Eye (tissue), 1 donor: ENCODE data around the gene MYLK.
A peak's percentile ranks its signal among the peaks of the same experiment; 100 is the strongest.

Experiments used
- DNase-seq: peaks from one replicate; pipeline ENCODE4 v3.0.0-alpha.2; 2015

MYLK gene

DNA sequence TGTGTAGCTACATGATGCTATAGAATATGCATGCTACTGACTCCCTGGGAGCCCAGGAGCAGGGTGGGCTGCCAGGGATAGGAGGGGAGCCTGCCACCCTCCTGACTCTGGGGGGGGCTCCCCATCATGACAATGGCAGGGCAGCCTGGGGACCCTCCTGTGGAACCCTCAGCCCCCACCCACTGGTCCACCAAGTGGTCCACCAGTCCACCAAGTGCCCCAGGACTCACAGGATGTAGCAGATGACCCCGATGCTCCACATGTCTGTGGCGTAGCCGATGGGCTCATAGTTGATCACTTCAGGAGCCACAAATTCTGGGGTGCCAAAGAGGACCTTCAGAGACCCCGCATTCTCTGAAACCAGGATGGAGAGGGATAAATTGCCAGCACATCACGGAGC, 246.3 kb downstream of the MYLK start:
- no peak for DNase-seq

- no peak for DNase-seq
Observed at GRCh38 chr3:123637131-123637530, 247.0 kb downstream of the MYLK start.

DNA sequence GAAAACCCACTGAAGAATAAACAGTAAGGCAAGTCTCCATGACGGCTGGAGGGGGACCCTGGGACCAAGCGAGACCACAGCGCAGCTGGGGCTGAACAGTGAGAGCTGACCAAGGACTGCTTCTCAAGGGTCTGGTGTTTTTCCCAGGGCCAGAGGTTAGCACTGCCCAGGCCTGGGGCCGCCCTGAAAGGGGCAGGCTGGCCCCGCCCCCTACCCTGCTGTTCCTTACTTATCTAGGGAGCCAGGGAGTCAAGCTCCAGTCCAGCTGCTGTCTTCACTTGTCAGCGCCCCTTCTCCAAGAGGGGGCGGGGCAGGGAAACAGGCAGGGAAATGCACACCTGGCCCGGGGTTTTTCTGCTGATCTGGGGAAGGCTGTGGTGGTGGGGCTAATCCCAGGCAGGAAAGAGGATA, 247.7 kb downstream of the MYLK start:
- peak; percentile 59 for DNase-seq

- no peak for DNase-seq
Observed at GRCh38 chr3:123635717-123636116, 248.4 kb downstream of the MYLK start.

DNA sequence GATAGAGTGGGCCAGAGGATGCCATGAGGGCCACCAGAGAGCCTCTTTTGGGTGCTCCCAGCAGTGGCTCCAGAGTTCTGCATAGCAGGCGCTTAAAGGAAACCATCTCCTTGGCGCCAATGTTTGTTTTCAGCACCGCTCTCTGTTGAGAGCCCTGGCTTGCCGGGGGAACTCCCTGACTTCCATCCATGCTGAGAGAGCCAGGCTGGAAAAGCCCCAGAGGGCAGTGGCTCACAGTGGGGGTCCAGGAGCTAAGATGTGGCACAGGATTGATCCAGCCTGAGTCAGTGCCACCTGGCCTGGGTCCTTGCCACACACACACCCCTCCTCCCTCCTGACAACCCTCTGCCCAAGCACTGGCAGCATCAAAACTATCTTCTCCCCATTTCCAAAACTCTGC, 248.9 kb downstream of the MYLK start:
- DNase-seq, result no peak

GRCh38 chr3:123634149-123635051, 249.7 kb downstream of the MYLK start:
- DNase-seq, result no peak

DNA sequence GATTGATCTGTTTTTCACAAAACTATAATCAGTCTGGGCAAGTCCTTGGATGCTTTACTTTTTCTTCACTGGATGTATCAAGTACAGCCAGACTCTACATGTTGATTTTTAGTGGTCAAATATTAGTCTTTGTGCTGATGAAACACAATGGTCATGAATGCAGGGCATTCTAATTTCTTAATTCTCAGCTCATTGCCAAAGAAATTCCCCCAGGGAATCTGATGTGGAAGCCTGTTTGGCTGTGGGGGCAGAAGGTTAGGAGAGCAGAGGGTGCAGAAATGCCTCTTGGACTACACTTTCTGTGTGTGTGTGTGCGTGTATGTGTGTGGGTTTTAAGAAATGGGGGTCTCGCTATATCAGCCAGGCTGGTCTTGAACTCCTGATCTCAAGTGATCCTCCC, 250.6 kb downstream of the MYLK start:
- no peak for DNase-seq

DNA sequence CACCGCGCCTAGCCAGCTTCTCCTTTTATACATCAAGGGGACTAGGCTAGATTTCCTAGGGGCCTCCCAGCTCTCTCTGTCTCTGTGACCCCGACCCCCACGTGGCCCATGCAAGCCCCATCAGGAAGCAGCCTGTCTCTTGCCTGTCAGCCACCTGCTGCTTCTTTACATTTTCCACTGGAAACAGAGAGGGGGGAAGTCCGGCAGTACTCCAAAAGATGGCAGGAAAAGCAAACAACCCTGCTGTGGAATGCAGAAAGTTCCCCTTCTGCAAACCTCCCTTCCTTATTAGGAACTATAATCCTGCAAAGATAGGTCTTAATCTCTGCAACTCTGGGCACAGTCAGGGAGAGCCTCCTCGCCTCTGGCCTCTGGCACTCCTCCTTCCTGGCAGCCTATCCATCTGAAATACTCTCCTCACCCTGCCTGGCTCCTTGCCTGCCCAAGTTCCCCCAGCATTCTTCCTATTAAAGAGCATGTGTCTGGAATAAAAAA, 251.9 kb downstream of the MYLK start:
- DNase-seq, result peak; percentile 32

GRCh38 chr3:123629747-123630047, 254.4 kb downstream of the MYLK start:
- no peak for DNase-seq

DNA sequence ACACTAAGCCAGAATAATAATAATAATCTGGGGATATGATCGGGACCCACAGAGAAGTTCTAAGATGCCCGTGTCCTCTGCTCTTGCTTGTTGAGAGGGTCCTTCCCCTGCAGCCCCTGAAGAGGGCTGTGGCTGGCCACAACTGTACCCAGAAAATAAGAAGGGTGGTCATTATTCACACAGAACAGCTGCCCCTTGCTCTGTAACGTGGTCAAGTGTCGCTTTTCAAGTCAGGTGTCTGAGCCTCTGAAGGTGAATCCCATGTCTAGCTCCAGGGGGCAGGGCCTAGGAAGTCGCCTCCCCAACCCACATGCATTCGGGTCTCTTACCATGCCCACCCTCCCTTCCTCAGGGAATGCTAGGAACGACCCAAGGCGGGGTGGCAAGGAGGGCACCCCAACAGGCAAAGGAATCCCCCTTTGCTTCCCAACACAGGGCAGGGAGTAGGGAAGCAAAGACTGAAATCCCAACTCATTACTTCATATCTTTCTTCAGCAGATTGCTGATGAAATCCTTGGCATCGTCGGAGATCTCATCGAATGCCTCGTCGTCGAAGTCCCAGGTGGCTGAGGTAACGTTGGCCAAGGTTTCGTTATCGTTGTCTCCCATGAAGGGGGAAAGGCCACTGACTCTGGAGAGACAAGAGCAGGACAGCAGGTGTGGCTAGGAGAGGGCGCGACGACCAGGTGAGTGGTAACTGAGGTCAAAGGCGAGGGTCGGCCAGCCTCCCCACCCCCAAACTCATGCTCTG, 255.0 kb downstream of the MYLK start:
- no peak for DNase-seq

- DNase-seq, result no peak
Observed at GRCh38 chr3:123627673-123628670, 256.2 kb downstream of the MYLK start.

GRCh38 chr3:123626881-123627280, 257.3 kb downstream of the MYLK start:
- no peak for DNase-seq

GRCh38 chr3:123624302-123624701, 259.8 kb downstream of the MYLK start:
- DNase-seq, result no peak

DNA sequence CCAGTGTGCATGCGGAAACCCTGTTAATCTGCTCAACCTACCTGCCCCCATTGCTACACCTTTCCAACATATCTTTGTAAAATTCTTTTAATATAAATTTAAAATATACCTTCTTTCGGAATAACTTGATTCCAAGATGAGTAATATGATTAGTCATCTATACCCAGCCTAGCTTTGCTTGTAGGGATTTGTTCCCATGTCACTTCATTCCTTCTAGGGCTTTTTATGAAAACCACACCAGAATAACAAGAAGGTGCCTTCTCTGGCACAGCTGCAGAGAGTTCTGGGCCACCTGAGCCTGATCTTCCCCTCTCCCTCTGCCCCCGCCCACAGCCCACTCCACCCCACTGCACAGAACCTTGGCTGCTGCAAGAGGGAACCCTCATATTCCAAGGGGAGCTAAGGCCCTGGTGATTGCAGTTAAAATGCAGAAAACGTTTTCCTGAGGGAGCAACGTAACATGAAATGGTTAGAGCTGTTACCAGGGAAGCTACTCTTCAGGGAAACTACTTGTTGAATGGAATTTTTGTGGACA, 260.7 kb downstream of the MYLK start:
- no peak for DNase-seq

DNA sequence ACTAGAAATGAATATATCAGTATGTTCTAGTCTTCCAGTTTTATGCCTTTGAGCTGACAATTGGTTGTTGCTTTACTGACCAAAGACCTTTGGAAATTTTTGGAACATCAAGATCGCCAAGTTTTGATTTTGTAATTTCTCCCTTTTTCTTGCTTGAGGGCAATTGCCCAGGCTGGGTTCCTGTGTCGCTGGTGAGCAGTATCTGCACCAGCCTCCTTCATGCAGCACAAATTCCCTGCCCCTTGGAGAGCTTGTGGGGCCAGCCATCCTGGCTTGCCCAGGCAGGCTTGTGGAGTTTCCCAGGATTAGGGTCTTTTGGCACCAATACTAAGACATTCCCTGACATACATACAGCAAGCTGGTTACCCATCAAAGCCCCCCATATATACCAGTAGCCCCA, 261.4 kb downstream of the MYLK start:
- DNase-seq, result no peak

GRCh38 chr3:123621850-123622189, 262.3 kb downstream of the MYLK start:
- no peak for DNase-seq

DNA sequence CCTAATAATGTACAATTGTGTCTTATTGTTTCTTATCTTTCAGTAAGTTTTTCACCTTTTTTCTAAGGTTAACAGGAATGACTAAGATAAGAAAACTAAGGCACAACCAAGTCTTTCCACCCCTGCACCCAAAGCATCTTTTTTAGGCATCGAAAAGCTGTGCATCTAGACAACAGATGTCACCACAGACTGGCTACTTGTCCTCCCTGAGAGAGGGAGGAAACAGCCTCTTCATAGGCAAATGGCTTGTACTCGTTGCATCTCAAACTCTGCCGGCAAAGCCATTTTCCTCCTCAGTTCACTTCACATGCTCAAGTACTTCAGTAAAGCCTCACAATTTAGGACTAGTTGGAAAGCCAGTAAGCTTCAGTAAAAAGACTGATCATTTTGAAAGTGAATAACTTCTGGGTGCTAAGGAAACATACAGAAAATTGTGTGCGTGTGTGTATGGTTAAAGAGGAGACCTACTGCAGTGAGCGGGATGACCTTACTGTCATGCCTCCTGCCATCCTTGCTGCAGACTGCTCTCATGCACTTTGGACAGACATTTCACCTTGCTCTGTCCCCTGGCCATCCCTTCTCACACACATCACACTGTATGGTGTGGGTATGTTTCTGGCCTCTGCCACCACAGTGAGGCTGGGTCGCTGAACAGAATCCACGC, 262.8 kb downstream of the MYLK start:
- DNase-seq, result no peak

GRCh38 chr3:123620343-123620742, 263.8 kb downstream of the MYLK start:
- DNase-seq, result peak; percentile 42

DNA sequence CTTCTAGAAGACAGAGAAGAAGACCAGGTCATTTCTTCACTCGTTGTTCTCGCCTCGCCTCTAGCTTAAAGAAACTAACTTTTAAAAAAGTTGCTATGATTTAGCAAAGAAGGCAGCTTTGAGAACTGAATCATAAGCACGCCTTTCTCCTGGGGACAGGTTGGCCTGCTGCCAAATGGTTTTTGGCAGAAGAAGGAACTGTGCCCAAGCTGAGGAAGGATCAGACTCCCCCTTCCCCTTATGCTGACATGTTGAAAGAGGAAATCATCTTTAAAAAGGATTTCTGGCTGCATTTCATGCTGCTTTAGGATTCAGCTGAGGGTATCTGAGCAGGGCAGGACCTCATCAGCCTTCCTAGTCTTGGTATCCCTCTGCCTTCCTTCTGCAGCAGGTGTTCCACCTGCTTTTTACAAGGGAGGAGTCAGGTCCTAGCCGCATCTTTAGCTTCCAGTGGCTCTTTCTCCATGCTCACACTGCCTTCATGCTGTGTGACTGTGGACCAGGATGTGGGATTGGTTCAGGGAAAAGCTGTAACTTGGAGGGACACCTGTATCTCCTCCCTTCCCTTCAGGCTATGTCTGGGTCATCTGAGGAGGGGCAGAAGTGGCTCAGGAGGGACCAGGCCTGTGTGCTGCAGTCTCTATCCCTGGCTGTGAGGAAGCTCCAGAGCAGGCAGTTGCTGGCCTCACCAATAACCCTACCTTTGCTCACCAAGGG, 265.2 kb downstream of the MYLK start:
- peak; percentile 75 for DNase-seq

DNA sequence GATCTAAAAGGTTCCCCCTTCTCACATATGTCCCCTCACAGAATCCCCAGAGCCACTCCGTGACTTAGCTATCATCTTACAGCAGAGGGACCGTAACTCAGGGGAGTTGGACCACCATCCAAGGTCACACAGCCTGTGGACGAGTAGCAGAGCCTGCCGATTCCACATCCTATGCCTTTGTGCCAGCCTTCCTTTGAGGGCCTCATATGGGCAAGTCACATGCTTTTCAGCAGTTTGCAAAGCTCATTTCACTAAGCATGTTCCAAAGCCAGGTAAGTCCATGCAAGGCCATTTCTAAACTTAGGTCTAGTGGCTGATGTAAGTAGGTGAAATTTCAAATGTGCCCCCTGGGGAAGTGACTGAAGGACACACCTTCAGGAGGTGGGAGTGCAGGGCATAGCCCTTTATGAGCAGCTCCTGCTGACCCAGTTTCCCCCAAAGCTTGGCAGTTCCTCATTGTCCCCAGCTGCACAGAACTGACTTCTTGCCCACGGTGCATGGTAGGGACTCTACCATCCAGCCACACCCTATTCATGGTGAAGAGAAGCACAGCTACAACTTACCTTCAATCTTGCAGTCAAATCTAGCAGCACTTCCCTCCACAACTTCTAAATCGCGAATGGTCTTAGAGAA, 265.9 kb downstream of the MYLK start:
- DNase-seq, result no peak

DNA sequence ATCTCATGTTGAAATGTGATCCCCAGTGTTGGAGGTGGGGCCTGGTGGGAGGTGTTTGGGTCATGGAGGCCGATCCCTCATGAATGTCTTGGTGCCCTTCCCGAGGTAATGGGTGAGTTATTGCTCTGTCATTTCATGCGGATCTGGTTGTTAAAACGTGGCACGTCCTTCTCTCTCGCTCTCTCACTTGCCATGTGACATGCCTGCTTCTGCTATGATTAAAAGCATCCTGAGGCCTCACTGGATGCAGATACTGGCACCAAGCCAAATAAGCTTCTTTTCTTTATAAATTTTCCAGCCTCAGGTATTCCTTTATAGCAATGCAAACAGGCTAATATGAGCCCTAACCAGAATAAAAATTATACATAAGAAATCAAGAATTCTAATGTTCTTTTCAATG, 267.5 kb downstream of the MYLK start:
- DNase-seq, result no peak
